HCT116 (cell line): ENCODE data around the gene FGFRL1. TPM values are rescaled to one million over a fixed set of nuclear protein-coding genes. Genes with fewer than 3 reads are reported as not detected.

Source experiments
- ATAC-seq: fragments of 200-7000 bp; cut with Tn5 transposase; 2 replicates; pipeline ENCODE4 v1.9.1; 2020; ENCODE audit warnings: mild to moderate bottlenecking, moderate library complexity
- BruUV-seq: library from RNA; stranded (reverse); fragments of 400-500 nt; replicated peaks from 2 replicates; lab custom pipeline; 2021; lab: Mats Ljungman, UMichigan
- CTCF ChIA-PET: fragments of 300-600 bp; sonication (Branson Sonifier 250); formaldehyde crosslinking; loops from one replicate; lab custom pipeline; 2021; ENCODE audit warnings: antibody characterized with exemption; lab: Charles Lee
- POLR2A ChIA-PET: fragments of 300-600, 350-600 bp; sonication (Branson Sonifier 250); formaldehyde crosslinking; loops from one replicate; lab custom pipeline; 2021; ENCODE audit warnings: antibody characterized with exemption; lab: Charles Lee
- RAD21 ChIA-PET, 2 experiments: fragments of 300-600 bp; sonication (Branson Sonifier 250); formaldehyde crosslinking; loops; one replicate each; lab custom pipeline; 2023; ENCODE audit warnings: low total read pairs in 2 of 2; ENCODE audit not compliant: uncharacterized antibody in 2 of 2, unreplicated experiment in 2 of 2, low non-redundant PET in 1 of 2; lab: Charles Lee
- DNase-seq: peaks from one replicate; pipeline ENCODE4 v3.0.0-alpha.2; 2010; ENCODE audit warnings: low read depth, low spot score
- H2AFZ ChIP-seq: fragments of 200-600 bp; shearing (Covaris generic), sonication (generic); 2 replicates; pipeline ENCODE4 v1.6.1; 2017; ENCODE audit warnings: low read depth, mixed run types, mixed read lengths, antibody characterized with exemption, low read length; ENCODE audit not compliant: poor library complexity, severe bottlenecking
- H3K27ac ChIP-seq: 2 replicates; pipeline ENCODE4 v1.5.1; 2012; ENCODE audit warnings: low read depth, low read length
- H3K27me3 ChIP-seq: fragments of 200-600 bp; sonication (generic); 2 replicates; pipeline ENCODE4 v1.6.1; 2016; ENCODE audit warnings: mixed run types, low read length, mixed read lengths; ENCODE audit not compliant: insufficient read depth
- H3K36me3 ChIP-seq, 2 experiments: fragments of 200-500 bp in 1 of 2; fragments of 200-600 bp in 1 of 2; sonication (Bioruptor generic) in 1 of 2; sonication (generic) in 1 of 2; 2 replicates each; pipeline versions ENCODE4 v1.5.1 to v1.6.1; 2014 to 2016; ENCODE audit warnings: low read length in 2 of 2, inconsistent platforms in 1 of 2, mixed read lengths in 1 of 2, mixed run types in 1 of 2; ENCODE audit not compliant: insufficient read depth in 2 of 2, control insufficient read depth in 1 of 2
- H3K4me1 ChIP-seq, 2 experiments: fragments of 200-600 bp in 1 of 2; sonication (generic) in 1 of 2; 2 replicates each; pipeline versions ENCODE4 v1.5.1 to v1.6.1; 2012 to 2017; ENCODE audit warnings: low read length in 2 of 2, inconsistent platforms in 1 of 2, mild to moderate bottlenecking in 1 of 2, mixed read lengths in 1 of 2, mixed run types in 1 of 2, moderate library complexity in 1 of 2; ENCODE audit not compliant: insufficient read depth in 2 of 2, control insufficient read depth in 1 of 2
- H3K4me2 ChIP-seq: fragments of 200-600 bp; sonication (generic); 2 replicates; pipeline ENCODE4 v1.6.1; 2017; ENCODE audit warnings: mixed run types, low read length, mixed read lengths
- H3K4me3 ChIP-seq, 2 experiments: fragments of 200-600 bp in 1 of 2; sonication (generic) in 1 of 2; replicated peaks in 1 of 2; 2 replicates each; pipeline ENCODE4 v1.5.1; 2011 to 2016; ENCODE audit warnings: low read length in 2 of 2, control low read depth in 1 of 2, low read depth in 1 of 2, mild to moderate bottlenecking in 1 of 2, mixed read lengths in 1 of 2, mixed run types in 1 of 2
- H3K79me2 ChIP-seq: fragments of 200-600 bp; sonication (generic); 2 replicates; pipeline ENCODE4 v1.6.1; 2017; ENCODE audit warnings: mild to moderate bottlenecking, mixed run types, low read length, moderate library complexity, mixed read lengths; ENCODE audit not compliant: insufficient read depth
- H3K9ac ChIP-seq: fragments of 200-600 bp; sonication (generic); 2 replicates; pipeline ENCODE4 v1.6.1; 2016; ENCODE audit warnings: low read length, mixed read lengths
- H3K9me2 ChIP-seq: fragments of 200-600 bp; sonication (generic), shearing (Covaris generic); 2 replicates; pipeline ENCODE4 v1.6.1; 2017; ENCODE audit warnings: mixed run types, mild to moderate bottlenecking, moderate library complexity; ENCODE audit not compliant: insufficient read depth
- H3K9me3 ChIP-seq, 2 experiments: fragments of 200-500 bp in 1 of 2; fragments of 200-600 bp in 1 of 2; sonication (Bioruptor generic) in 1 of 2; sonication (generic) in 1 of 2; 2 replicates each; pipeline ENCODE4 v1.6.1; 2014 to 2017; ENCODE audit warnings: low read length in 2 of 2, mixed read lengths in 2 of 2, inconsistent platforms in 1 of 2, low read depth in 1 of 2, mild to moderate bottlenecking in 1 of 2, mixed run types in 1 of 2, moderate library complexity in 1 of 2; ENCODE audit not compliant: control insufficient read depth in 1 of 2, insufficient read depth in 1 of 2
- H4K20me1 ChIP-seq: fragments of 200-600 bp; sonication (generic), shearing (Covaris generic); 2 replicates; pipeline ENCODE4 v1.6.1; 2017; ENCODE audit warnings: mixed run types, mild to moderate bottlenecking, moderate library complexity; ENCODE audit not compliant: insufficient read depth
- ATF3 ChIP-seq: IDR thresholded peaks from 2 replicates; pipeline ENCODE4 v1.6.1; 2012
- CBX3 ChIP-seq: IDR thresholded peaks from 2 replicates; pipeline ENCODE4 v1.6.1; 2012; ENCODE audit warnings: low read depth
- CEBPB ChIP-seq: IDR thresholded peaks from 2 replicates; pipeline ENCODE4 v1.6.1; 2012; ENCODE audit warnings: low read depth
- CTCF ChIP-seq, 3 experiments: fragments of 200-600 bp in 1 of 3; sonication (generic) in 1 of 3; IDR thresholded peaks in 2 of 3; conservative IDR thresholded peaks in 1 of 3; 2 replicates each; pipeline ENCODE4 v1.5.1; 2012 to 2017; ENCODE audit warnings: low read depth in 2 of 3, low read length in 2 of 3, antibody characterized with exemption in 1 of 3, borderline replicate concordance in 1 of 3, control low read depth in 1 of 3, mild to moderate bottlenecking in 1 of 3, mixed read lengths in 1 of 3, mixed run types in 1 of 3, moderate library complexity in 1 of 3; ENCODE audit not compliant: insufficient read depth in 1 of 3
- EGR1 ChIP-seq: IDR thresholded peaks from 2 replicates; pipeline ENCODE4 v1.6.1; 2012; ENCODE audit warnings: low read depth
- ELF1 ChIP-seq: IDR thresholded peaks from 2 replicates; pipeline ENCODE4 v1.6.1; 2012; ENCODE audit warnings: low read depth, borderline replicate concordance
- EZH2 ChIP-seq: fragments of 200-600 bp; sonication (generic); IDR thresholded peaks from 2 replicates; pipeline ENCODE4 v1.6.1; 2017; ENCODE audit warnings: antibody characterized with exemption, mixed run types
- EZH2phosphoT487 ChIP-seq: fragments of 200-600 bp; IDR thresholded peaks from 2 replicates; pipeline ENCODE4 v1.6.1; 2018; ENCODE audit warnings: antibody characterized with exemption, borderline replicate concordance
- MAX ChIP-seq: IDR thresholded peaks from 2 replicates; pipeline ENCODE4 v1.6.1; 2012
- POLR2AphosphoS5 ChIP-seq: IDR thresholded peaks from 2 replicates; pipeline ENCODE4 v1.6.1; 2011; ENCODE audit warnings: mild to moderate bottlenecking, low read depth, low read length, moderate library complexity
- RAD21 ChIP-seq: IDR thresholded peaks from 2 replicates; pipeline ENCODE4 v1.6.1; 2012; ENCODE audit warnings: low read depth, mild to moderate bottlenecking
- REST ChIP-seq: IDR thresholded peaks from 2 replicates; pipeline ENCODE4 v1.6.1; 2012; ENCODE audit warnings: low read depth
- SIN3A ChIP-seq: IDR thresholded peaks from 2 replicates; pipeline ENCODE4 v1.6.1; 2012; ENCODE audit warnings: low read depth
- SP1 ChIP-seq: IDR thresholded peaks from 2 replicates; pipeline ENCODE4 v1.6.1; 2012; ENCODE audit warnings: low read depth
- SRF ChIP-seq: IDR thresholded peaks from 2 replicates; pipeline ENCODE4 v1.6.1; 2012; ENCODE audit warnings: low read depth
- YY1 ChIP-seq: IDR thresholded peaks from 2 replicates; pipeline ENCODE4 v1.6.1; 2011; ENCODE audit warnings: low read length, low read depth, moderate library complexity, mild to moderate bottlenecking; ENCODE audit not compliant: insufficient replicate concordance; ENCODE audit errors: extremely low read depth
- ZNF274 ChIP-seq: fragments of 200-500 bp; sonication (Bioruptor generic); IDR thresholded peaks from 2 replicates; pipeline ENCODE4 v1.6.1; 2014; ENCODE audit warnings: mild to moderate bottlenecking, low read depth, low read length, inconsistent platforms
- intact Hi-C: fragments of 100-400 bp; cut with micrococcal nuclease; formaldehyde crosslinking; loops from 2 replicates; pipeline ENCODE4 v1.10.0; 2022
- total RNA-seq: library from RNA; stranded (reverse); gene quantifications from one replicate; pipeline ENCODE4 v1.2.1, GENCODE V29; 2021; ENCODE audit not compliant: unreplicated experiment

FGFRL1 gene
- total RNA-seq, 1 experiment from 2014 or later = 91.1 TPM

- intact Hi-C loops = no loop called here
- Histone ChIP-seq H3K9me2 (no peaks in the 10 kb centered on the region), H3K4me1 (peaks cover 4 to 17% of the 10 kb centered on the region in 2 experiments; a peak in 3 of 4 replicates), H3K9ac (no peak overlapping the region), H3K4me2 (no peak overlapping the region), H3K4me3 (no peak overlapping the region), H2AFZ (no peak overlapping the region), H4K20me1 (no peaks in the 10 kb centered on the region), H3K36me3 (no peaks in the 10 kb centered on the region), H3K79me2 (no peaks in the 10 kb centered on the region), H3K27me3 (no peaks in the 10 kb centered on the region), H3K9me3 (no peaks in the 10 kb centered on the region), H3K27ac (no peak overlapping the region)
- no peak for TF ChIP-seq CBX3
- no peak for TF ChIP-seq SP1
- TF ChIP-seq EZH2phosphoT487 = no peak
- no peak for TF ChIP-seq MAX
- TF ChIP-seq POLR2AphosphoS5 = no peak
- TF ChIP-seq YY1 = no peak
- no peak for TF ChIP-seq CEBPB
- no peak for TF ChIP-seq ZNF274
- TF ChIP-seq CTCF (IDR thresholded peaks at IDR 0.05 in 2 of 3, conservative IDR thresholded peaks at IDR 0.05 in 1 of 3; ENCODE audit: borderline replicate concordance in 1 of 3, insufficient read depth in 1 of 3, low read depth in 2 of 3, low read length in 2 of 3) = no peak
- no peak for TF ChIP-seq EZH2
- TF ChIP-seq RAD21 = no peak
- no peak for TF ChIP-seq SRF
- TF ChIP-seq EGR1 = no peak
- TF ChIP-seq ATF3 = no peak
- TF ChIP-seq SIN3A = no peak
- TF ChIP-seq ELF1 = no peak
- TF ChIP-seq REST = no peak
- BruUV-seq = no TSS peak
- no peak for DNase-seq
- POLR2A ChIA-PET = no interaction called here
- no peak for ATAC-seq
- CTCF ChIA-PET = no interaction called here
- RAD21 ChIA-PET = no interaction called here
Observed at GRCh38 chr4:1004557-1005485, 6.6 kb upstream of the FGFRL1 start.
